Embryonic facial prominence (tissue), 1 donor: Measurements from ENCODE around the gene DIPK2A.
A peak's percentile ranks its signal among the peaks of the same experiment; 100 is the strongest.

Experiments
- DNase-seq: peaks from one replicate; pipeline ENCODE4 v3.0.0-alpha.2; 2016; ENCODE audit errors: extremely low spot score

Gene DIPK2A

GRCh38 chr3:143971359-143972154 is at the start of gene DIPK2A:
Gene DIPK2A, plus strand, starts transcription at chr3:143971823. Its CDS starts 510 bp downstream, at chr3:143972333.
- peak; percentile 97 for DNase-seq

GRCh38 chr3:143924522-143925285 is 46.9 kb upstream of the DIPK2A start:
- DNase-seq: no peak

- no peak for DNase-seq
These were observed 43.6 kb upstream of the DIPK2A start for GRCh38 chr3:143928056-143928455.

GRCh38 chr3:143928541-143929255 is 42.9 kb upstream of the DIPK2A start:
- no peak for DNase-seq

GRCh38 chr3:143934791-143935190 is 36.8 kb upstream of the DIPK2A start:
- DNase-seq: no peak

GRCh38 chr3:143935678-143936077 is 35.9 kb upstream of the DIPK2A start:
- no peak for DNase-seq

GRCh38 chr3:143950810-143951209 is 20.8 kb upstream of the DIPK2A start:
- no peak for DNase-seq

- no peak for DNase-seq
These were observed 20.2 kb upstream of the DIPK2A start for GRCh38 chr3:143951351-143951971.

GRCh38 chr3:143952569-143953072 is 19.0 kb upstream of the DIPK2A start:
- DNase-seq: no peak

GRCh38 chr3:143955113-143955512 is 16.5 kb upstream of the DIPK2A start:
- DNase-seq: no peak

GRCh38 chr3:143956838-143957237 is 14.8 kb upstream of the DIPK2A start:
- DNase-seq: no peak

- no peak for DNase-seq
These were observed 14.2 kb upstream of the DIPK2A start for GRCh38 chr3:143957453-143957852.

- no peak for DNase-seq
These were observed 12.7 kb upstream of the DIPK2A start for GRCh38 chr3:143958966-143959365.

GRCh38 chr3:143961342-143961741 is 10.3 kb upstream of the DIPK2A start:
- DNase-seq: no peak

- DNase-seq: no peak
These were observed 7.7 kb upstream of the DIPK2A start for GRCh38 chr3:143963946-143964345.

GRCh38 chr3:143970773-143971358 is 757 bp upstream of the DIPK2A start:
- DNase-seq: no peak

- no peak for DNase-seq
These were observed 507 bp downstream of the DIPK2A start for GRCh38 chr3:143972155-143972504.

- DNase-seq: peak; percentile 86
These were observed 1.1 kb downstream of the DIPK2A start for GRCh38 chr3:143972505-143973258.

GRCh38 chr3:143973259-143974021 is 1.8 kb downstream of the DIPK2A start:
- no peak for DNase-seq
